ENCODE measurements around the gene LIMA1.

DNA sequence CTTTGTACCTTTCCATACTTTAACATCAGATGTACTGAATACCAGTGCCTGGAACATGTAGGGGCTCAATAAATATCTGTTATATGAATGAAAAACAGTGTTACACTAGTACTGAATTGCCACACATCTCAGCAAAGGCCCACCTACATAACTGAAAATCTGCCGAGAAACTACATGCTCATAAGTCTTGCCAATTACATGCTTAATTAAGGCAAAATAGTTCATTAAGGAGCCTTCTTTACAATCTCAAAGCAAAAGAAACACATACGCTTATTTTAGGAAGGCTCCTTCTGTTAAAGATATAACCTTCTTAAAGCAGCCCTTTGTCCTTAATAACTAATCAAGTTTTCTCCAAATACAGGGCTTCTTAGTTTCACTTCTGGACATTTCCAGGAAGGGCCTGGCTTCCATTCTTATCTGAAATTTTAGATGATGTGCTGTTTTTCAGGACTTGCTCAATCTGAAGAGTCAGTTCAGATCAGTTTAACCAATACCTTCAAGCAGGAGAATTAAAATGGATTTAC is 11.5 kb downstream of the LIMA1 start:
- TF ChIP-seq CTCF (conservative IDR thresholded peaks at IDR 0.05; ENCODE audit: low read length) (no peak), EZH2phosphoT487 (IDR thresholded peaks at IDR 0.05; ENCODE audit: borderline replicate concordance, low read depth, low read length) (no peak)
